ENCODE data around the gene RAC2.

RAC2 gene

GRCh38 chr22:37186997-37187522 lies 57.0 kb downstream of the RAC2 start:
- DNase-seq (ENCODE audit: low spot score), result peak; percentile 68

- DNase-seq (ENCODE audit: low spot score), result peak; percentile 81
Observed at GRCh38 chr22:37186228-37186996, 57.7 kb downstream of the RAC2 start.

GRCh38 chr22:37185646-37186227 lies 58.3 kb downstream of the RAC2 start:
- DNase-seq (ENCODE audit: low spot score), result no peak

GRCh38 chr22:37184816-37185541 lies 59.1 kb downstream of the RAC2 start:
- DNase-seq (ENCODE audit: low spot score), result no peak

GRCh38 chr22:37184380-37184755 lies 59.7 kb downstream of the RAC2 start:
- no peak for DNase-seq (ENCODE audit: low spot score)

GRCh38 chr22:37183432-37184379 lies 60.4 kb downstream of the RAC2 start:
- DNase-seq (ENCODE audit: low spot score), result no peak

GRCh38 chr22:37182949-37183245 lies 61.2 kb downstream of the RAC2 start:
- DNase-seq (ENCODE audit: low spot score), result no peak

GRCh38 chr22:37182101-37182948 lies 61.7 kb downstream of the RAC2 start:
- no peak for DNase-seq (ENCODE audit: low spot score)

- DNase-seq (ENCODE audit: low spot score), result no peak
Observed at GRCh38 chr22:37181681-37182080, 62.4 kb downstream of the RAC2 start.

GRCh38 chr22:37180531-37181231 lies 63.4 kb downstream of the RAC2 start:
- no peak for DNase-seq (ENCODE audit: low spot score)

- no peak for DNase-seq (ENCODE audit: low spot score)
Observed at GRCh38 chr22:37179622-37180420, 64.2 kb downstream of the RAC2 start.

- DNase-seq (ENCODE audit: low spot score), result no peak
Observed at GRCh38 chr22:37179126-37179470, 65.0 kb downstream of the RAC2 start.

- DNase-seq (ENCODE audit: low spot score), result no peak
Observed at GRCh38 chr22:37178350-37179125, 65.5 kb downstream of the RAC2 start.

- DNase-seq (ENCODE audit: low spot score), result no peak
Observed at GRCh38 chr22:37177755-37178154, 66.3 kb downstream of the RAC2 start.

- no peak for DNase-seq (ENCODE audit: low spot score)
Observed at GRCh38 chr22:37177221-37177620, 66.8 kb downstream of the RAC2 start.

- peak; percentile 95 for DNase-seq (ENCODE audit: low spot score)
Observed at GRCh38 chr22:37176464-37177061, 67.5 kb downstream of the RAC2 start.

- no peak for DNase-seq (ENCODE audit: low spot score)
Observed at GRCh38 chr22:37175414-37176281, 68.4 kb downstream of the RAC2 start.
